Measurements from ENCODE around the gene AGK.

AGK gene

DNA sequence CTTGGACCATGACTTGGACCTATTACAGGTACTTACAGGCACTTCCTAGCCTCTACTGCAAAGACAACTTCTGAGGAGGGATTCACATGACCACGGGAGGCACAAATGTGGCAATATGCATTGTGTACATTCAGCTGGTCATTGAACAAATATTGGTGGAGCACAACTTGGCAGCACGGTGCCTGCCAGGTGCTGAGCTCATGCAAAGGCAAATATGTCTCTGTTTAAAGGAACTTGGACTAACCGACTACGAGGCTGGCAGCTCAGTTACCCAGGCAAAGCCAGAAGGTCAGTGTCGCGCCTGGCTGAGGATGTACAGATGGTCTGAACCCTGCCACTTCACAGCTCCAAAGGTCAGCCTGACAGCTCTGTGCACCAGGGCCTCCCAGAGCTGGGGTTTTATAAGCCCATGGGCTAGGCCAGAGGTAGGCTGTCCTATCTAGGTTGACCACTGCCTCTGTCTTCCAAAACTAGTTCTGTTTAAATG is 144.6 kb downstream of the AGK start:
- H3K4ac ChIP-seq (ENCODE audit: low read depth, low read length), result no peak overlapping the region

GRCh38 chr7:141696348-141696747 is 145.1 kb downstream of the AGK start:
- no peak for DNase-seq
- Histone ChIP-seq H3K36me3 (ENCODE audit: control insufficient read depth in 1 of 2, insufficient read depth in 2 of 2, low read length in 2 of 2) (no peaks in the 10 kb centered on the region), H3K4me1 (ENCODE audit: control insufficient read depth in 1 of 2, insufficient read depth in 2 of 2, low read length in 2 of 2) (peaks cover 0 to 6% of the 10 kb centered on the region in 2 experiments), H3K23ac (ENCODE audit: low read length) (no peak overlapping the region), H3K9me3 (ENCODE audit: insufficient read depth, low read depth, low read length) (no peaks in the 10 kb centered on the region), H4K12ac (ENCODE audit: low read depth, low read length) (no peak overlapping the region), H3K27ac (ENCODE audit: low read depth, low read length) (no peak overlapping the region), H4K91ac (ENCODE audit: low read depth, low read length) (no peak overlapping the region), H3K27me3 (ENCODE audit: insufficient read depth, low read length) (no peaks in the 10 kb centered on the region), H3K4me2 (ENCODE audit: low read length) (no peak overlapping the region), H3K14ac (ENCODE audit: low read length) (no peak overlapping the region), H3K9ac (ENCODE audit: low read length) (no peak overlapping the region), H2AFZ (ENCODE audit: insufficient read depth, low read length, poor library complexity) (no peak overlapping the region), H2AK5ac (ENCODE audit: low read length) (no peak overlapping the region), H2BK12ac (ENCODE audit: low read length) (no peak overlapping the region), H2BK120ac (ENCODE audit: insufficient read depth, low read length, poor library complexity) (no peak overlapping the region), H3K18ac (ENCODE audit: low read length) (no peak overlapping the region), H3K79me1 (ENCODE audit: low read length) (no peaks in the 10 kb centered on the region), H2BK5ac (ENCODE audit: low read depth, low read length, poor library complexity) (no peak overlapping the region), H3K4ac (ENCODE audit: low read depth, low read length) (no peak overlapping the region), H3K4me3 (ENCODE audit: low read depth, low read length) (no peak overlapping the region), H4K8ac (ENCODE audit: low read depth, low read length) (no peak overlapping the region), H3K79me2 (ENCODE audit: control insufficient read depth, insufficient read depth, low read length, poor library complexity) (no peaks in the 10 kb centered on the region)
- no CpG with 5 or more reads among the region's 2 CpGs for WGBS (ENCODE audit: extremely low coverage, insufficient coverage, insufficient read length)

More for the DNA sequence above, 144.6 kb downstream of the AGK start:
- Histone ChIP-seq H2BK5ac (ENCODE audit: low read depth, low read length, poor library complexity) (no peak overlapping the region), H2BK120ac (ENCODE audit: insufficient read depth, low read length, poor library complexity) (no peak overlapping the region), H3K18ac (ENCODE audit: low read length) (no peak overlapping the region), H3K4me2 (ENCODE audit: low read length) (no peak overlapping the region), H3K79me2 (ENCODE audit: control insufficient read depth, insufficient read depth, low read length, poor library complexity) (no peaks in the 10 kb centered on the region), H3K4me1 (ENCODE audit: control insufficient read depth in 1 of 2, insufficient read depth in 2 of 2, low read length in 2 of 2) (peaks cover 0 to 4% of the 10 kb centered on the region in 2 experiments), H3K36me3 (ENCODE audit: control insufficient read depth in 1 of 2, insufficient read depth in 2 of 2, low read length in 2 of 2) (no peaks in the 10 kb centered on the region), H3K4me3 (ENCODE audit: low read depth, low read length) (no peak overlapping the region), H2AK5ac (ENCODE audit: low read length) (no peak overlapping the region), H3K9me3 (ENCODE audit: insufficient read depth, low read depth, low read length) (no peaks in the 10 kb centered on the region), H3K79me1 (ENCODE audit: low read length) (no peaks in the 10 kb centered on the region), H4K91ac (ENCODE audit: low read depth, low read length) (no peak overlapping the region), H2AFZ (ENCODE audit: insufficient read depth, low read length, poor library complexity) (no peak overlapping the region), H3K23ac (ENCODE audit: low read length) (peak overlapping the region; percentile 37), H4K12ac (ENCODE audit: low read depth, low read length) (no peak overlapping the region), H3K27me3 (ENCODE audit: insufficient read depth, low read length) (no peaks in the 10 kb centered on the region), H3K27ac (ENCODE audit: low read depth, low read length) (no peak overlapping the region), H3K14ac (ENCODE audit: low read length) (no peak overlapping the region), H2BK12ac (ENCODE audit: low read length) (no peak overlapping the region), H3K9ac (ENCODE audit: low read length) (no peak overlapping the region), H4K8ac (ENCODE audit: low read depth, low read length) (no peak overlapping the region)
- DNase-seq, result no peak
- WGBS (ENCODE audit: extremely low coverage, insufficient coverage, insufficient read length), result no CpG with 5 or more reads among the region's 6 CpGs

DNA sequence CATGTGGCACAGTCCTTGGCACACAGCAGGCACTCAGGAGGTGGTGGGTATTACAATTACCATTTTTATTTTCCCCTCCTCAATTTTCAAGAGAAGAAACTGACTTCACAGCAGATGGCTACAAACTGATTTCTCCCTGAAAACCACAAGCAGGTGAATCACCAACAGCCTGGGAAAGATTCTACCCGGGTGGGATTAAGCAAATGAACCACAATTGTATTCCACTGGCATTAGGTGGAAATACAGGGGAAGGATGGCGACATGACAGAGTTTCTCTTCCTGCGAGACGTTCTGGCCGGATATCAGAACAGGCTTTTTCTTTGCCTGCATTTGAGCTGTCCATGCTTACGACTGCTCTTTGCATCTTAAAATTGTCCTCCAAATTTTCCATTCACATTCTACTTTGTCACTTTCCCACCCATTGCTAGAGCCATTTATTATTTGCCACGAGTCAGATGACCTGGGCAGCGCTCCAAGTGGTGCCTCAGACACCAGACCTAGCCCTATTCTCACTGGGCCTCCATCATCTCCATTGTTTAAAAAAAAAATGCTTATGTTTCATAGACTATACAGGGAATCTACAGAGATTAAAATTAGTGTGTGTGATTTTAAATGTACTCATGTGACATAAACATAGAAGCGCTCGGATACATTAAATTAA is 146.1 kb downstream of the AGK start:
- no peak overlapping the region for H3K9ac ChIP-seq (ENCODE audit: low read length)
- H3K9me3 ChIP-seq (ENCODE audit: insufficient read depth, low read depth, low read length), result no peaks in the 10 kb centered on the region

GRCh38 chr7:141698247-141699015 is 147.2 kb downstream of the AGK start:
- no peak overlapping the region for H3K9ac ChIP-seq (ENCODE audit: low read length)
- H3K4me1 ChIP-seq (ENCODE audit: control insufficient read depth in 1 of 2, insufficient read depth in 2 of 2, low read length in 2 of 2), result peaks cover 0 to 6% of the 10 kb centered on the region in 2 experiments
- H3K27ac ChIP-seq (ENCODE audit: low read depth, low read length), result no peak overlapping the region
- no peak overlapping the region for H2BK12ac ChIP-seq (ENCODE audit: low read length)
- H3K79me1 ChIP-seq (ENCODE audit: low read length), result peaks cover 2% of the 10 kb centered on the region
- H3K9me3 ChIP-seq (ENCODE audit: insufficient read depth, low read depth, low read length), result no peaks in the 10 kb centered on the region
- H3K4me3 ChIP-seq (ENCODE audit: low read depth, low read length), result no peak overlapping the region
- H2BK5ac ChIP-seq (ENCODE audit: low read depth, low read length, poor library complexity), result no peak overlapping the region
- H3K27me3 ChIP-seq (ENCODE audit: insufficient read depth, low read length), result no peaks in the 10 kb centered on the region
- no peak overlapping the region for H2BK120ac ChIP-seq (ENCODE audit: insufficient read depth, low read length, poor library complexity)
- no peak overlapping the region for H2AK5ac ChIP-seq (ENCODE audit: low read length)
- H3K18ac ChIP-seq (ENCODE audit: low read length), result no peak overlapping the region
- H4K91ac ChIP-seq (ENCODE audit: low read depth, low read length), result no peak overlapping the region
- WGBS (ENCODE audit: extremely low coverage, insufficient coverage, insufficient read length), result no CpG with 5 or more reads among the region's 1 CpG
- H3K79me2 ChIP-seq (ENCODE audit: control insufficient read depth, insufficient read depth, low read length, poor library complexity), result no peaks in the 10 kb centered on the region
- H3K14ac ChIP-seq (ENCODE audit: low read length), result no peak overlapping the region
- no peak overlapping the region for H2AFZ ChIP-seq (ENCODE audit: insufficient read depth, low read length, poor library complexity)
- H3K4ac ChIP-seq (ENCODE audit: low read depth, low read length), result no peak overlapping the region
- no peaks in the 10 kb centered on the region for H3K36me3 ChIP-seq (ENCODE audit: control insufficient read depth in 1 of 2, insufficient read depth in 2 of 2, low read length in 2 of 2)
- no peak overlapping the region for H4K12ac ChIP-seq (ENCODE audit: low read depth, low read length)
- no peak overlapping the region for H4K8ac ChIP-seq (ENCODE audit: low read depth, low read length)
- DNase-seq, result no peak
- no peak overlapping the region for H3K23ac ChIP-seq (ENCODE audit: low read length)
- no peak overlapping the region for H3K4me2 ChIP-seq (ENCODE audit: low read length)

More for the DNA sequence above, 146.1 kb downstream of the AGK start:
- Histone ChIP-seq H4K8ac (ENCODE audit: low read depth, low read length) (no peak overlapping the region), H3K4me3 (ENCODE audit: low read depth, low read length) (no peak overlapping the region), H2BK12ac (ENCODE audit: low read length) (no peak overlapping the region), H2BK5ac (ENCODE audit: low read depth, low read length, poor library complexity) (no peak overlapping the region), H4K12ac (ENCODE audit: low read depth, low read length) (no peak overlapping the region), H3K23ac (ENCODE audit: low read length) (no peak overlapping the region), H3K4me1 (ENCODE audit: control insufficient read depth in 1 of 2, insufficient read depth in 2 of 2, low read length in 2 of 2) (peaks cover 0 to 6% of the 10 kb centered on the region in 2 experiments), H2AFZ (ENCODE audit: insufficient read depth, low read length, poor library complexity) (no peak overlapping the region), H3K27ac (ENCODE audit: low read depth, low read length) (no peak overlapping the region), H3K36me3 (ENCODE audit: control insufficient read depth in 1 of 2, insufficient read depth in 2 of 2, low read length in 2 of 2) (no peaks in the 10 kb centered on the region), H3K4ac (ENCODE audit: low read depth, low read length) (no peak overlapping the region), H4K91ac (ENCODE audit: low read depth, low read length) (no peak overlapping the region), H3K79me2 (ENCODE audit: control insufficient read depth, insufficient read depth, low read length, poor library complexity) (no peaks in the 10 kb centered on the region), H3K14ac (ENCODE audit: low read length) (no peak overlapping the region), H3K18ac (ENCODE audit: low read length) (no peak overlapping the region), H3K27me3 (ENCODE audit: insufficient read depth, low read length) (no peaks in the 10 kb centered on the region), H2BK120ac (ENCODE audit: insufficient read depth, low read length, poor library complexity) (no peak overlapping the region), H3K79me1 (ENCODE audit: low read length) (peaks cover 2% of the 10 kb centered on the region), H2AK5ac (ENCODE audit: low read length) (no peak overlapping the region), H3K4me2 (ENCODE audit: low read length) (no peak overlapping the region)
- WGBS (ENCODE audit: extremely low coverage, insufficient coverage, insufficient read length), result no CpG with 5 or more reads among the region's 10 CpGs
- DNase-seq, result no peak

Measured in trophoblast cell (in vitro differentiated cells and primary cell).